Ishikawa (cell line): ENCODE measurements around the gene NT5C.

ENCODE experiments used
- EGR1 ChIP-seq: IDR thresholded peaks from 2 replicates; pipeline ENCODE4 v1.6.1; 2012
- FOXM1 ChIP-seq: IDR thresholded peaks from 2 replicates; pipeline ENCODE4 v1.6.1; 2012; ENCODE audit warnings: low read depth, borderline replicate concordance
- RAD21 ChIP-seq: IDR thresholded peaks from 2 replicates; pipeline ENCODE4 v1.6.1; 2012; ENCODE audit warnings: low read depth
- TAF1 ChIP-seq: IDR thresholded peaks from 2 replicates; pipeline ENCODE4 v1.6.1; 2012; ENCODE audit warnings: low read depth, mild to moderate bottlenecking
- TEAD4 ChIP-seq: IDR thresholded peaks from 2 replicates; pipeline ENCODE4 v1.6.1; 2012
- YY1 ChIP-seq: IDR thresholded peaks from 2 replicates; pipeline ENCODE4 v1.6.1; 2012; ENCODE audit warnings: low read depth
- TF ChIP-seq, protein P1 (sequence below): IDR thresholded peaks from 2 replicates; pipeline ENCODE4 v1.6.1; 2012; ENCODE audit warnings: low read depth, mild to moderate bottlenecking

DNA sequence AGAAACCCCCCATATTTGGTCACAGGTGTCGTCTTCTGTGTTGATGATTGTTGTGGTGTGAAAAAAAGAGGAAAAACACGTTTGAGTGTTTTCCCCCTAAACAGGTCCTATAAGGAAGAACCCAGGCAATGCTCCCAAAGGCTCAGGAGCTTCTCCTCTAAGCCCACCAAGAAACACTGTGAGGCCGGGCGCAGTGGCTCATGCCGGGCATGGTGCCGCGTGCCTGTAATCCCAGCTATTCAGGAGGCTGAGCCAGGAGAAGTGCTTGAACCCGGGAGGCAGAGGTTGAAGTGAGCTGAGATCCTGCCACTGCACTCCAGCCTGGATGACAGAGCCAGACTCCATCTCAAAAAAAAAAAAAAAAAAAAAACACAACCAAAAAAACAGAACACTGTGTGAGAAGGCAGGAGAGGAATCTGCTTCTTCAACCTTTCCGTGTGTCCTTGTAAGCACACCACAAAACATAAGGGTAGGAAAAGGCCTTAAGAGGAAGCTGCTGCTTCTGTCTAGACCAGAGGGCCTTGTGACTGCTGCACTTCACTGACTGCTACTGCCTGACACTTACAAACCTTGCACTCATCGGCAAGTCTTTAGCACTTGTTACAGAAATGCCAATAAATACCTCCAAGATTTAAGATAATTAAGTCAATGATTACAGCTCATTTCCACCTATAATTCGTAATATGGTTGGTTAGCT, 13.4 kb upstream of the NT5C start:
- TF ChIP-seq TAF1, result no peak
- TF ChIP-seq FOXM1, result no peak
- no peak for TF ChIP-seq YY1
- no peak for TF ChIP-seq RAD21
- TF ChIP-seq, protein P1, sequence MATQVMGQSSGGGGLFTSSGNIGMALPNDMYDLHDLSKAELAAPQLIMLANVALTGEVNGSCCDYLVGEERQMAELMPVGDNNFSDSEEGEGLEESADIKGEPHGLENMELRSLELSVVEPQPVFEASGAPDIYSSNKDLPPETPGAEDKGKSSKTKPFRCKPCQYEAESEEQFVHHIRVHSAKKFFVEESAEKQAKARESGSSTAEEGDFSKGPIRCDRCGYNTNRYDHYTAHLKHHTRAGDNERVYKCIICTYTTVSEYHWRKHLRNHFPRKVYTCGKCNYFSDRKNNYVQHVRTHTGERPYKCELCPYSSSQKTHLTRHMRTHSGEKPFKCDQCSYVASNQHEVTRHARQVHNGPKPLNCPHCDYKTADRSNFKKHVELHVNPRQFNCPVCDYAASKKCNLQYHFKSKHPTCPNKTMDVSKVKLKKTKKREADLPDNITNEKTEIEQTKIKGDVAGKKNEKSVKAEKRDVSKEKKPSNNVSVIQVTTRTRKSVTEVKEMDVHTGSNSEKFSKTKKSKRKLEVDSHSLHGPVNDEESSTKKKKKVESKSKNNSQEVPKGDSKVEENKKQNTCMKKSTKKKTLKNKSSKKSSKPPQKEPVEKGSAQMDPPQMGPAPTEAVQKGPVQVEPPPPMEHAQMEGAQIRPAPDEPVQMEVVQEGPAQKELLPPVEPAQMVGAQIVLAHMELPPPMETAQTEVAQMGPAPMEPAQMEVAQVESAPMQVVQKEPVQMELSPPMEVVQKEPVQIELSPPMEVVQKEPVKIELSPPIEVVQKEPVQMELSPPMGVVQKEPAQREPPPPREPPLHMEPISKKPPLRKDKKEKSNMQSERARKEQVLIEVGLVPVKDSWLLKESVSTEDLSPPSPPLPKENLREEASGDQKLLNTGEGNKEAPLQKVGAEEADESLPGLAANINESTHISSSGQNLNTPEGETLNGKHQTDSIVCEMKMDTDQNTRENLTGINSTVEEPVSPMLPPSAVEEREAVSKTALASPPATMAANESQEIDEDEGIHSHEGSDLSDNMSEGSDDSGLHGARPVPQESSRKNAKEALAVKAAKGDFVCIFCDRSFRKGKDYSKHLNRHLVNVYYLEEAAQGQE, result no peak
- no peak for TF ChIP-seq TEAD4
- TF ChIP-seq EGR1, result no peak
